Inferior parietal cortex (tissue), 1 donor: ENCODE measurements around the gene ABCG5.

Experiments used
- DNase-seq: peaks from one replicate; pipeline ENCODE4 v3.0.0-alpha.2; 2016; ENCODE audit errors: extremely low spot score

The ABCG5 gene

GRCh38 chr2:43810452-43810851 is 28.2 kb downstream of the ABCG5 start:
- peak; percentile 34 for DNase-seq

GRCh38 chr2:43806719-43807031 is 32.0 kb downstream of the ABCG5 start:
- no peak for DNase-seq

GRCh38 chr2:43803113-43803512 is 35.5 kb downstream of the ABCG5 start:
- no peak for DNase-seq

GRCh38 chr2:43802135-43802534 is 36.5 kb downstream of the ABCG5 start:
- no peak for DNase-seq

- no peak for DNase-seq
Measured at GRCh38 chr2:43800894-43801293, 37.7 kb downstream of the ABCG5 start.

GRCh38 chr2:43798300-43798699 is 40.3 kb downstream of the ABCG5 start:
- no peak for DNase-seq

- no peak for DNase-seq
Measured at GRCh38 chr2:43796206-43796605, 42.4 kb downstream of the ABCG5 start.

GRCh38 chr2:43794956-43795355 is 43.7 kb downstream of the ABCG5 start:
- no peak for DNase-seq

GRCh38 chr2:43792653-43793052 is 46.0 kb downstream of the ABCG5 start:
- DNase-seq = no peak

- DNase-seq = no peak
Measured at GRCh38 chr2:43791035-43791765, 47.4 kb downstream of the ABCG5 start.

GRCh38 chr2:43790147-43790546 is 48.5 kb downstream of the ABCG5 start:
- no peak for DNase-seq

- DNase-seq = no peak
Measured at GRCh38 chr2:43788646-43789045, 50.0 kb downstream of the ABCG5 start.

GRCh38 chr2:43787895-43788294 is 50.7 kb downstream of the ABCG5 start:
- no peak for DNase-seq

- no peak for DNase-seq
Measured at GRCh38 chr2:43778233-43778632, 60.4 kb downstream of the ABCG5 start.

GRCh38 chr2:43777306-43777926 is 61.2 kb downstream of the ABCG5 start:
- no peak for DNase-seq

GRCh38 chr2:43776324-43776723 is 62.3 kb downstream of the ABCG5 start:
- no peak for DNase-seq

- DNase-seq = no peak
Measured at GRCh38 chr2:43774617-43775016, 64.0 kb downstream of the ABCG5 start.

GRCh38 chr2:43773876-43774613 is 64.6 kb downstream of the ABCG5 start, which contains the start of gene DYNC2LI1:
Gene DYNC2LI1, plus strand, starts transcription at chr2:43774039. Its CDS starts 100 bp downstream, at chr2:43774139.
- DNase-seq = peak; percentile 90

- no peak for DNase-seq
Measured at GRCh38 chr2:43766006-43766405, 72.6 kb downstream of the ABCG5 start.

GRCh38 chr2:43764086-43764705 is 74.4 kb downstream of the ABCG5 start:
- no peak for DNase-seq

- no peak for DNase-seq
Measured at GRCh38 chr2:43763091-43763490, 75.5 kb downstream of the ABCG5 start.
